M059J (cell line): Measurements from ENCODE around the gene SHROOM2. TPM values are rescaled to one million over a fixed set of nuclear protein-coding genes. Genes with fewer than 3 reads are reported as not detected.
"Not testable (repeated sequence)": the region's sequence is repeated elsewhere in the genome, so short reads cannot be mapped to it uniquely, and the experiment has no call there.

Source experiments
- DNase-seq: peaks from one replicate; pipeline ENCODE4 v3.0.0-alpha.2; 2012; ENCODE audit warnings: low read depth
- total RNA-seq: library from RNA; depleted of rRNA; stranded (reverse); fragments of >200 nt; shearing (Covaris generic); gene quantifications from 2 replicates; pipeline ENCODE4 v1.2.3, GENCODE V29; 2014; rRNA removed

Gene SHROOM2, protein sequence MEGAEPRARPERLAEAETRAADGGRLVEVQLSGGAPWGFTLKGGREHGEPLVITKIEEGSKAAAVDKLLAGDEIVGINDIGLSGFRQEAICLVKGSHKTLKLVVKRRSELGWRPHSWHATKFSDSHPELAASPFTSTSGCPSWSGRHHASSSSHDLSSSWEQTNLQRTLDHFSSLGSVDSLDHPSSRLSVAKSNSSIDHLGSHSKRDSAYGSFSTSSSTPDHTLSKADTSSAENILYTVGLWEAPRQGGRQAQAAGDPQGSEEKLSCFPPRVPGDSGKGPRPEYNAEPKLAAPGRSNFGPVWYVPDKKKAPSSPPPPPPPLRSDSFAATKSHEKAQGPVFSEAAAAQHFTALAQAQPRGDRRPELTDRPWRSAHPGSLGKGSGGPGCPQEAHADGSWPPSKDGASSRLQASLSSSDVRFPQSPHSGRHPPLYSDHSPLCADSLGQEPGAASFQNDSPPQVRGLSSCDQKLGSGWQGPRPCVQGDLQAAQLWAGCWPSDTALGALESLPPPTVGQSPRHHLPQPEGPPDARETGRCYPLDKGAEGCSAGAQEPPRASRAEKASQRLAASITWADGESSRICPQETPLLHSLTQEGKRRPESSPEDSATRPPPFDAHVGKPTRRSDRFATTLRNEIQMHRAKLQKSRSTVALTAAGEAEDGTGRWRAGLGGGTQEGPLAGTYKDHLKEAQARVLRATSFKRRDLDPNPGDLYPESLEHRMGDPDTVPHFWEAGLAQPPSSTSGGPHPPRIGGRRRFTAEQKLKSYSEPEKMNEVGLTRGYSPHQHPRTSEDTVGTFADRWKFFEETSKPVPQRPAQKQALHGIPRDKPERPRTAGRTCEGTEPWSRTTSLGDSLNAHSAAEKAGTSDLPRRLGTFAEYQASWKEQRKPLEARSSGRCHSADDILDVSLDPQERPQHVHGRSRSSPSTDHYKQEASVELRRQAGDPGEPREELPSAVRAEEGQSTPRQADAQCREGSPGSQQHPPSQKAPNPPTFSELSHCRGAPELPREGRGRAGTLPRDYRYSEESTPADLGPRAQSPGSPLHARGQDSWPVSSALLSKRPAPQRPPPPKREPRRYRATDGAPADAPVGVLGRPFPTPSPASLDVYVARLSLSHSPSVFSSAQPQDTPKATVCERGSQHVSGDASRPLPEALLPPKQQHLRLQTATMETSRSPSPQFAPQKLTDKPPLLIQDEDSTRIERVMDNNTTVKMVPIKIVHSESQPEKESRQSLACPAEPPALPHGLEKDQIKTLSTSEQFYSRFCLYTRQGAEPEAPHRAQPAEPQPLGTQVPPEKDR (N-terminal part only)
- total RNA-seq = 0.98 and 4.4 TPM in 2 replicates

GRCh38 chrX:9785944-9786797, at the start of gene SHROOM2:
Gene SHROOM2 (plus strand): TSS chrX:9786429. CDS start chrX:9786546, 117 bp downstream.
- no peak for DNase-seq

DNA sequence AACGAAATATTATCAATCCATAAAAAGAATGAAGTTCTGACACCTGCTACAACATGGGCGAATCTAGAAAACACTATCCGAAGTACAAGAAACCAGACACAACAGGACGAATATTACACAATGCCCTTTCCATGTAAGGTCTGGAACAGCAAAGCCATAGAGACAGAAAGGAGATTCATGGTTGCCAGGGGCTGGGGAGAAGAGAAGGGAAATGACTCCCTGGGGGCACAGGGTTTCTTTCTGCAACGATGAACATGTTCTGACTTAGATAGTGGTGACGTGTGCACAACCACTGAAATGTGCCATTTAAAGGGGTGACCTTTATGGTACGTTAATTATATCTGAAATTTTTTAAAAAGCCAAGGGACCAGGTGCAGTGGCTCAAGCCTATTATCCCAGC, 48.9 kb upstream of the SHROOM2 start:
- DNase-seq = no peak

GRCh38 chrX:9738151-9738550, 48.1 kb upstream of the SHROOM2 start:
- no peak for DNase-seq

- no peak for DNase-seq
Measured at GRCh38 chrX:9739130-9739529, 47.1 kb upstream of the SHROOM2 start.

DNA sequence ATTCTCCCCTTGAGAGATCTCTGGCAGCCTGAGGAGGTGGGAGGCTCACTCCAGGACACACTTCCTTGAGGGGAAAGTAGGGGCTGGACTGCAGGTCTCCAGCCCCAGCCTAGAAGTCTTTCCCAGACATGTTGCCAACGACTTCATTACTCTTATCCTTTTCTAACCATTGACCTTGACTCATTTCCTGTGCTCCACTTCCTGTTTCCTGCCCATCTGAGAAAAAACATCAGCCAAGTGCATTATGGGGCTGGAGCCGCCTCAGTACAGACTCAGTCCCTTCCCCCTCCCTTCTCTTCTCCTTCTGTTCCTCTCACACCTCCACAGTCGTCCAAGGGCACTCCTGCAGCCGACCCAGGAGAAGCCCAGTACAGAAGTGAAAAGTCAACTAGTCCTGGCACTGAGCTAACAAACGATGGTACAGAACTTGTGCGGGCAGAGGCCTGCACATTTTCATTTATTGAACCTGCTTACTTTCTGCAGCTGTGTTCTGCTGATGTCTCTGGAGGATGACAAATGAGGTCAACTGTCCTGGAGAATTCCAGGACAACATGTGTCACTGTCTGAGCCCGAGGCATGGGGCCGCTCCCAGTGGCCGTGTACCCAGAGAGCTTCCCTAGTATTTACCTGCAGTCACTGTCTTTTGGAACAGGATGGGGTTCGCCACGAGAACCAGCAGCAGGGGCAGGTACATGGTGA, 40.7 kb upstream of the SHROOM2 start:
- DNase-seq = peak; percentile 68

DNA sequence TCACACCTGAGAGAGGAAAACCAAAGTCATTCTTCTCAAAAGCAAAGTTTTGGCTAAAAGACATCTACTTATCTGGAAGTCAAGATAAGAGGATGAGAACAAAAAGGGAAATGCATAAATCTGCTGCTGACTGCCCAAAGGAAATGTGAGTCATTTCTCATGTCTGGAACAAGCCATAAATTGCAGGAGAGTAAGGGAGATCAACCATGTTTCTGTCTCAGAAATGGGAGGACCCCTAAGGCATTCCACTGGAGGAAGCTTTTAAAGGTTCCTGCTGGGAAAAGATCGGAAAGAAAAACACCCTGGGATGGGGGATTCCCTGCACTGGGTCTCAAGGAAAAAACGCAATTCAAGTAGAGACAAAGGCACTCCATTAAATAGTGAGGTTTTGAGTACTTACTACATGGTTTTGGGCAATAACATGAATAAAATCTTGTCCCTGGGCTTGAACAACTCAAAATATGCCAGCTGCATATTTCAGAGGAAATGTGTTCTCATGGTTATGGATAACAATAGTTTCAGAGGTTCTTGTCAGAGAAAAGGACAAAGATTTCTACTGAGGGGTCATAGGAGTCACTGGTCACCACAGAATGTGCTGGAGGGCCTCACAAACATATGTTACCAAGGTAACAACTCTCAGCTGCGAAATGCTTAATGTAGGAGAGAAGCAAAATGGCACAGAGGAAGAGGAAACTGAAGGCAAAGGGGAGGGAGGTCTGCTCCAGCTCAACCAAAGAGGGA, 39.9 kb upstream of the SHROOM2 start:
- DNase-seq = peak; percentile 87

GRCh38 chrX:9747644-9748043, 38.6 kb upstream of the SHROOM2 start:
- no peak for DNase-seq

DNA sequence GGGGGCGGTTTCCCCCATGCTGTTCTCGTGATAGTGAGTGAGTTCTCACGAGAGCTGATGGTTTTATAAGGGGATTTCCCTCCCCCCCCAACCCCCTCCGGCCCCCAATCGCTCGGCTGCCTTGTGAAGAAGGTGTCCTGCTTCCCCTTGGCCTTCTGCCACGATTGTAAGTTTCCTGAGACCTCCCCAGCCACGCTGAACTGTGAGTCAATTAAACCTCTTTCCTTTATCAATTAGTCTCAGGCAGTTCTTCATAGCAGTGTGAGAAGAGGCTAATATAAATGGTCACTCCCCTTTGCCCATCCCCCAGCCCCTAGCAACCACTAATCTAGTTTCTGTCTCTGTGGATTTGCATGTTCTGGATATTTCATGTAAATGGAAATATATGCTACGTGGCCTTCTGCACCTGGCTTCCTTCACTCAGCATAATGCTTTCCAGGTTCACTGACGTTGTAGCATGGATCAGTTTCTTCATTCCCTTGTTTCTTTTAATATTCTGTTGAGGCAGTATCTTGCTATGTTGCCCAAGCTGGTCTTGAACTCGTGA, 37.0 kb upstream of the SHROOM2 start:
- DNase-seq = no peak

GRCh38 chrX:9757366-9757765, 28.9 kb upstream of the SHROOM2 start:
- no peak for DNase-seq

GRCh38 chrX:9758021-9758638, 28.1 kb upstream of the SHROOM2 start:
- DNase-seq = no peak

- DNase-seq = no peak
Measured at GRCh38 chrX:9759337-9759736, 26.9 kb upstream of the SHROOM2 start.

GRCh38 chrX:9765072-9765736, 21.0 kb upstream of the SHROOM2 start:
- DNase-seq = no peak

GRCh38 chrX:9765737-9766097, 20.5 kb upstream of the SHROOM2 start, which contains the start of gene GPR143:
Gene GPR143 (minus strand): TSS chrX:9765847. CDS start chrX:9765817, 30 bp downstream.
- DNase-seq = no peak

DNA sequence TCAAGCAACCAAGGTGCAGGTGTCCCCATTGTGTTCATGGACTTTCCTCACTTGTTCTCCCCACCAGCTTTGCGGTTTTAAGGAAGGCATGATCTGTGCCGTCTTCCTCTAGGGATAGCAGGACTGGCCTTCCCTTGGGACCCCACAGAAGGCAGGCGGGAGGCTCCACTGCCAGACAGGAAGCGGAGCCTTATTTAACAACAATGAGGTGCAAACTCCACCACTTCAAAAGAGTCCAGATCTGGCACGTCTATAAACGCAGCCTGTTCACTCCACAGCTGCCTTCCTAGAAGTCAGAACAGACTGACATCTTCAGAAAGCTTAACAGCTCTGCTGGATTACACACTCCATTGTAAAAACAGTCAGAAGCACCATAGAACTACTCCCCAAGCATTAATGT, 18.9 kb upstream of the SHROOM2 start:
- no peak for DNase-seq

GRCh38 chrX:9768321-9768839, 17.8 kb upstream of the SHROOM2 start:
- DNase-seq = not testable (repeated sequence)

DNA sequence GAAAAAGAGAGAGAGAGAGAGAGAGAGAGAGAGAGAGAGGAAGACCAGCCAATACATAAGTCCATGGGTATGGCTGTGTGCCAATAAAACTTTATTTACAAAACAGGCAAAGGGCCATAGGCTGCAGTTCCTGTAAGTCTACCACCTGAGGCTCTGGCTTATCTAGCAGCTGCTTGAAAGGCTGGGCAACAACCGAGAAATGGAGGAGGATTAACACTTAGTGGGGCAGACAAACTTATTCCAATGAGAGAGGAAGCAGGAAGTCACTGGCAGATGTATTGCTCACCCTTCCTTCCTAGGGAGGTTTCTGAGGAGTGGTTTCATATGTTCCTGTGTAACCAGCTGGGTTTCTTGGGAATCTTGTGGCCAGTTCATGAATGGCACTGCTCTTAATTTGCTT, 15.9 kb upstream of the SHROOM2 start:
- peak; percentile 39 for DNase-seq

DNA sequence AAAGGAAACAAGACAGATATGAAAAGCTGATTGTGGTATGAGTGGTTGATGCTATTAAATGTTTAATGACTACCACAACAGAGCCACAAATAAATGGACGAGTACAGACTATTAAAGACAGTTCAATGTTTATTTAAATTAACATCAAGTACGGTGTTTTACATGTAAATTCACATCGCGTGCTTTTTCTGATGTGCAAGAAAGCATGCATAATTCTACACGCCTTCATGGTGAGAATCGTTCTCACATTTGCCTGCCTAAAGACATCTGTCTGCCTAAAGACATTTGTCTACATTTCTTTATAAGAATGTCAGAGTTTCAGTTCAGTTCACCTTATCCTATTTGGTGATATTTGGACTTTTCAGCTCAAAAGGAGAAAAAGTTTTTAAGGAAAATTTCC, 13.3 kb upstream of the SHROOM2 start:
- DNase-seq = no peak

- peak; percentile 85 for DNase-seq
Measured at GRCh38 chrX:9775930-9776329, 10.3 kb upstream of the SHROOM2 start.
